ENCODE data around the gene ABCA13. TPM values are rescaled to one million over a fixed set of nuclear protein-coding genes. Genes with fewer than 3 reads are reported as not detected.
A peak's percentile ranks its signal among the peaks of the same experiment; 100 is the strongest.

ABCA13 gene
- total and polyA plus RNA-seq, 2 donors from 2014 or later = 0.62 to 6.0 TPM

DNA sequence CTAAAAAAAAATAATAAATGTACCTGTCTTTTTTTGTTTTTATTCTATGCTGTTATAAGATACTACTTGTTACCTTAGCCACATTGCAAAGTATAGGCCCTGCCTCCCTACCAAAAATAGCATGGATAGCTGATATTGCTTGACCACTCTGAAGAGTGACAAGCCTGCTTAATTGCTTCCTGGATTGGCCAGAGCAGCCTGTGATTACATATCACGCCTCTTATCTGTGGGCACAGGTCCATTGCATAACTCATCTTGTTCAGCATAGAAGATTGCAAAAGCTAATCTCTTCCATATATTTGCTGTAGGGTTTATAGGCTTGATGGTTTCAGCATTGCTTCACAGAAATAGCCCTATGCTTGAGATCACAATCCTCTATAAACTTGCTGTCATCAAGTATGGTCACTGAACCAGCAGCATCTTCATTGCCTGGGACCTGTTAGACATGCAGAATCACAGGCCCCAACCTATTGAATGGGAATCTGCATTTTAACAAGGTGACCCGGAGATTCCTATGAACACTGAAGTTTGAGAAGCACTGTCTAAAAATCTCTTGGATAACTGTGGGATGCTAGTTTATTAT is 472.3 kb downstream of the ABCA13 start:
- FAIRE-seq = no peak
- intact Hi-C loops (cut with DNase I) = no loop called here

DNA sequence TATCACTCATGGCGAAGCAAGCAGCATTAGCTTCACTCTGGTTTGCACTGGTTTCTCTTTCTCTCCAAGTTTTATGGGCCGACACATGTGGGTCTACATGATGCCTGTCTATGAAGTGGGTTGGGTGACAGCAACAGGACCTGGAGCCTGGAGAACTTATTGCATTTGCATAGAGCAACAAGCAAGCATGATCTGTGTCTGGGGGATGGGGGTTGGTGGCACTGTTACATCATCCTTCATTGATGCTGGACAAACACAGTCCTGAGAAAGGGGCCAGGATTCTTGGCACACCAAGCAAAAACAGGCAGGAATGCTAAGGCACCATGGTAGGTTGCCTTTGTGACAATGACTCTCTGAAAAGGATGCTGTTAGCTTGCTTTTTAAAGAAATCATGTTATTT is 486.9 kb downstream of the ABCA13 start:
- H3K36me3 ChIP-seq (ENCODE audit: control insufficient read depth in 2 of 3, insufficient read depth in 3 of 3, low read length in 3 of 3) = no peaks in the 10 kb centered on the region
- DNase-seq (no peak), FAIRE-seq (no peak)
- H3K27me3 ChIP-seq (ENCODE audit: control insufficient read depth, insufficient read depth, low read length) = no peaks in the 10 kb centered on the region
- H3K9me3 ChIP-seq (ENCODE audit: control insufficient read depth in 2 of 3, insufficient read depth in 1 of 3, low read length in 3 of 3) = peaks cover 0 to 2% (median 0%) of the 10 kb centered on the region in 3 donors
- no peak overlapping the region for H3K9ac ChIP-seq (ENCODE audit: low read length in 3 of 3)
- intact Hi-C loops (cut with DNase I) = no loop called here
- TF ChIP-seq, protein P1, sequence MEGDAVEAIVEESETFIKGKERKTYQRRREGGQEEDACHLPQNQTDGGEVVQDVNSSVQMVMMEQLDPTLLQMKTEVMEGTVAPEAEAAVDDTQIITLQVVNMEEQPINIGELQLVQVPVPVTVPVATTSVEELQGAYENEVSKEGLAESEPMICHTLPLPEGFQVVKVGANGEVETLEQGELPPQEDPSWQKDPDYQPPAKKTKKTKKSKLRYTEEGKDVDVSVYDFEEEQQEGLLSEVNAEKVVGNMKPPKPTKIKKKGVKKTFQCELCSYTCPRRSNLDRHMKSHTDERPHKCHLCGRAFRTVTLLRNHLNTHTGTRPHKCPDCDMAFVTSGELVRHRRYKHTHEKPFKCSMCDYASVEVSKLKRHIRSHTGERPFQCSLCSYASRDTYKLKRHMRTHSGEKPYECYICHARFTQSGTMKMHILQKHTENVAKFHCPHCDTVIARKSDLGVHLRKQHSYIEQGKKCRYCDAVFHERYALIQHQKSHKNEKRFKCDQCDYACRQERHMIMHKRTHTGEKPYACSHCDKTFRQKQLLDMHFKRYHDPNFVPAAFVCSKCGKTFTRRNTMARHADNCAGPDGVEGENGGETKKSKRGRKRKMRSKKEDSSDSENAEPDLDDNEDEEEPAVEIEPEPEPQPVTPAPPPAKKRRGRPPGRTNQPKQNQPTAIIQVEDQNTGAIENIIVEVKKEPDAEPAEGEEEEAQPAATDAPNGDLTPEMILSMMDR (IDR thresholded peaks at IDR 0.05; ENCODE audit: borderline replicate concordance, extremely low read depth, insufficient read depth) = no peak
- no peaks in the 10 kb centered on the region for H3K4me1 ChIP-seq (ENCODE audit: control insufficient read depth in 2 of 3, insufficient read depth in 2 of 3, low read depth in 1 of 3, low read length in 3 of 3)
- H3K27ac ChIP-seq (ENCODE audit: low read depth in 2 of 2, low read length in 2 of 2) = no peak overlapping the region
- H3K4me3 ChIP-seq (ENCODE audit: low read length in 3 of 3) = no peak overlapping the region

More for the DNA sequence above, 472.3 kb downstream of the ABCA13 start:
- no peak overlapping the region for H3K27ac ChIP-seq (ENCODE audit: low read depth in 2 of 2, low read length in 2 of 2)
- no peaks in the 10 kb centered on the region for H3K27me3 ChIP-seq (ENCODE audit: control insufficient read depth, insufficient read depth, low read length)
- DNase-seq = no peak
- TF ChIP-seq, protein P1 (IDR thresholded peaks at IDR 0.05; ENCODE audit: borderline replicate concordance, extremely low read depth, insufficient read depth) = no peak
- no peak overlapping the region for H3K4me3 ChIP-seq (ENCODE audit: low read length in 3 of 3)
- H3K9me3 ChIP-seq (ENCODE audit: control insufficient read depth in 2 of 3, insufficient read depth in 1 of 3, low read length in 3 of 3) = no peaks in the 10 kb centered on the region
- H3K36me3 ChIP-seq (ENCODE audit: control insufficient read depth in 2 of 3, insufficient read depth in 3 of 3, low read length in 3 of 3) = no peaks in the 10 kb centered on the region
- H3K4me1 ChIP-seq (ENCODE audit: control insufficient read depth in 2 of 3, insufficient read depth in 2 of 3, low read depth in 1 of 3, low read length in 3 of 3) = no peaks in the 10 kb centered on the region
- H3K9ac ChIP-seq (ENCODE audit: low read length in 3 of 3) = no peak overlapping the region

DNA sequence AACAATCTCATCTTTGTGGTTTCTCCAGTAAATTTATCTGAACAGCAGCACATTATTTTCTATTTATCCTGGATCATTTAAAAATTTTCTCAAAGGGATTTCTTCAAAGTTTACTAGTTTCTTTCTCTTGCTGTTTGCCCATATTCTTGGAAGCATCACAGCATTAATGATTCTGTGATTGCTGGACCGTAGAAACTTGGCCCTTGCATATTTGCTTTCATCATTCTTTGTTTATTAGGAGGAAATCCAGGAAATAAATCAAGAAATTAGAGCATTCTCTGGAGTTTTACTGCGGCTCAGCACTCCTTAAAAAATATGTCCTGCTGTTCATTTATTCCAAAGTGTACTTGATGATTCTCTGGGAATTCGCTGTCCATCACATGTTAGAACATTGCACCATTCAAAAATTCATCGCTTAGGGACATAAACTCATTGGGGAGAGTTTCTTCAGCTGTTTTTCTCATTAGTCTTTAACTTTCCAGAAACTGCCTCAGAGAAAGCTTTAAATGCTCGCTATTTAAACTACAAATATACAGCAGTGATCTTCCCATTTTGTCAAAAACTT is 489.1 kb downstream of the ABCA13 start:
- intact Hi-C loops (cut with DNase I) = no loop called here
- Histone ChIP-seq H3K4me3 (ENCODE audit: low read length in 3 of 3) (no peak overlapping the region), H3K9me3 (ENCODE audit: control insufficient read depth in 2 of 3, insufficient read depth in 1 of 3, low read length in 3 of 3) (peaks cover 0 to 2% (median 0%) of the 10 kb centered on the region in 3 donors), H3K36me3 (ENCODE audit: control insufficient read depth in 2 of 3, insufficient read depth in 3 of 3, low read length in 3 of 3) (no peaks in the 10 kb centered on the region), H3K27ac (ENCODE audit: low read depth in 2 of 2, low read length in 2 of 2) (no peak overlapping the region), H3K4me1 (ENCODE audit: control insufficient read depth in 2 of 3, insufficient read depth in 2 of 3, low read depth in 1 of 3, low read length in 3 of 3) (no peaks in the 10 kb centered on the region), H3K27me3 (ENCODE audit: control insufficient read depth, insufficient read depth, low read length) (no peaks in the 10 kb centered on the region), H3K9ac (ENCODE audit: low read length in 3 of 3) (no peak overlapping the region)
- no peak for FAIRE-seq
- DNase-seq = peak in 2 of 5 donors; percentile 41 to 78
- TF ChIP-seq, protein P1 (IDR thresholded peaks at IDR 0.05; ENCODE audit: borderline replicate concordance, extremely low read depth, insufficient read depth) = no peak
